Measurements from ENCODE around the gene SDHA.

Gene SDHA

DNA sequence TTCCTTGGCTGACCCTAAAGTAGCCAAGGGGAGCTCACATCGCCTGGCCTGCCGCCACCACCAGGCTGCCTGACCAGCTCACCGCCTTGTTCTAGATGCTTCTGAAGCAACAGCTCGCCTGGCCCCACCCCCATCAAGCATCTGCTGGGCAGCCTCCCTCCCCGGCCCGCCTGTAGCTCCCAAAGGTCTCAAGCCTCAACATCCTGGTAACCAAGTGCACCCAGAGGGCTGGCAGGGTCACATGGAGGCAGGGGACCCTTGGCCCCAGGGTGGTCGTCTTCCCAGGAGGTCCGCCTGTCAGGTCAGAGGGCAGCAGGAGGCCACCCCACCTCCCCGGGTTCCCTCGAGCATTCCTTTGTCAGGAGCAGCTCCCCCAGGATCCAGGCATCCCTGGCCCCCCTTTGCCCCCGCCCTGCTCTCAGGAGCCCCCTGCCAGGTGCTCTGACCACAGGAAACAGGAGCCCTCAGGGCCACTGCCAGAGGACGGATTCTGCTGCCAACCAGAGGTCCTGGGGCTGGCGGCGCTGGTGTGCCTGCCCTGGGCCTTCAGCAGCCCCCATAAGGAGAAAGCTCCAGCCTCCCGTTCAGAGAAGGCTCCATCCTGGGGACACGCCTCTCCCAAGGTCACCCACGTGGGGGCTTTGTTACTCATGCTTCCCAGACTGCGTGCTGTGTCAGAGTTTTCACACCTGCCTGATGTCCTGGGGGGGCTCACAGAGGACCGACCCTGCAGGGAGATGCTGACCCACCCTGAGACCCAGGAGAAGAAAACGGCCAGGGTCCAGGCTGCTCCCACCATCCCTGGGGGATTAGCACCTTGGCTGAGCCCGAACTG lies 30.3 kb upstream of the SDHA start:
- H3K4me3 ChIP-seq (ENCODE audit: low read length), result no peak overlapping the region
- peaks cover 32% of the 10 kb centered on the region for H3K27me3 ChIP-seq (ENCODE audit: control insufficient read depth, insufficient read depth, low read length)
- peaks cover 8% of the 10 kb centered on the region for H3K4me1 ChIP-seq (ENCODE audit: control insufficient read depth, insufficient read depth, low read length)

DNA sequence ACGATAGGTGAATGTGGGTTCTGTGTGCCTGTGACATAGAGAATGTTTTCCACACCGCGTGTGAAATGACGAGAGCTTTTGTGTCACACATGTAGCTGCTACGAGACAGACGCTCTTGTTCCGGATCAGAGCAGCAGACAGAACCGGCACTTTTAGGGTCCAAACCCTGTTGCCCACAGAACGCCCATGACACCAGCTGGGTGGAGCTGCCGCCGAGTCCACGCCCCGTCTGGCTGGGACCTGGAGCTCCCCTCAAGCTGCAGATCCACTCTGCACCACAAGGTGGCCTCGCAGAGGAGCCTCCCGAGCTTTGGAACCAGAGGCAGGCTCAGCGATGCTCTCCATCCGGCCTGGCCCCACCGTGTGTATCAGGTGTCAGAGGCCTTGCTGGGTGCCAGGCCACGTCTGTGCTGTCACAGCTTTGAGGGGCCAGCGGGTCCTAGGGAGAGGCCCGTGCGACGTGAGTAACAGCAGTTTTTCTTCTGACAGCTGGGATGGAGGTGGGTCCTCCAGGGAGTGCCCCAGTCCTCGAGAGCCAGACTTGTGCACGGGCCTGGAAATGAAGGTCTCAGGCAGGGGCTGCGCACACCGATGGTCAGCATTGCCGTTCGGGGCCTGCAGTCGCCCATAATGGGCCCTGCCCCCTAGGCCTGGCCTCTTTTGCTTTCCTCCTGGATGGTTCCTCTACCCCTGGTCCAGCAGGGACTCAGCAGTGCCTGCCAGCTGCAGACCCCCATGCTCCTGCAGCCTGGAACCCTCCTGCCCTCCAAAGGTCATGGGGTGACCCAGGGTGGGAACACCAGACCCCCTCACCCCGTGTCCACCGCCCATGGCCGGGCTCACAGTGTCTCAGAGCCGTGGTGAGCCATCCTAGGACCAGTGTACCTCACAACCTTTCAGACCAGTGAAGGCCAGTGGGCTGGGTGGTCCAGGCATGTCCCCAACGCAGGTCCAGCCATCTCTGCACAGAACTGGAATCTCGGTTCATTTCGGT lies 29.3 kb upstream of the SDHA start:
- H3K4me1 ChIP-seq (ENCODE audit: control insufficient read depth, insufficient read depth, low read length), result peaks cover 8% of the 10 kb centered on the region
- peaks cover 32% of the 10 kb centered on the region for H3K27me3 ChIP-seq (ENCODE audit: control insufficient read depth, insufficient read depth, low read length)

More for the DNA sequence above, 30.3 kb upstream of the SDHA start:
- Histone ChIP-seq H3K36me3 (ENCODE audit: control insufficient read depth, insufficient read depth, low read length) (no peaks in the 10 kb centered on the region), H3K9me3 (ENCODE audit: control insufficient read depth, low read length) (no peaks in the 10 kb centered on the region), H3K9ac (ENCODE audit: low read length) (no peak overlapping the region)

DNA sequence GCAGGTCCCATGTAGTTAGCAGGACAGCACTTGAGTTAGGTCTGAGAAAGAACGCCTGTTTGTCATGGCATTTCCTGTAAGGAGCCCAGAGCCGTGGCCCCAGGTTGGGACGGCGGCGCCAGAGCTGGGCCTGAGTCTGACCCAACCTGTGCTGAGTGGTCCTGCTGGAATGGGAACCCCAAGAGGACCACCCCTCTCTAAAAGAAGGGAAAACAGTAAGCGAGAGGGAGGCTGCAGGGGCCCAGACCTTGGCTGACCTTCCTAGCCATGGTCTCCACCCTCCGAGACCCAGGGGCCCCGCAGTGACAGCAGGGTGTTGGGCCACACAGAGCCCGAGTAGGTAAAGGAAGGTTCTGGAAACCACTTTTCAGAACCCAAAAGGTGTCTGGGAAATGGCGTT lies 28.6 kb upstream of the SDHA start:
- Histone ChIP-seq H3K9ac (ENCODE audit: low read length) (no peak overlapping the region), H3K36me3 (ENCODE audit: control insufficient read depth, insufficient read depth, low read length) (no peaks in the 10 kb centered on the region), H3K4me1 (ENCODE audit: control insufficient read depth, insufficient read depth, low read length) (peaks cover 8% of the 10 kb centered on the region), H3K9me3 (ENCODE audit: control insufficient read depth, low read length) (no peaks in the 10 kb centered on the region), H3K4me3 (ENCODE audit: low read length) (no peak overlapping the region), H3K27me3 (ENCODE audit: control insufficient read depth, insufficient read depth, low read length) (peaks cover 32% of the 10 kb centered on the region)

More for the DNA sequence above, 29.3 kb upstream of the SDHA start:
- H3K9me3 ChIP-seq (ENCODE audit: control insufficient read depth, low read length), result no peaks in the 10 kb centered on the region
- no peak overlapping the region for H3K4me3 ChIP-seq (ENCODE audit: low read length)
- no peak overlapping the region for H3K9ac ChIP-seq (ENCODE audit: low read length)
- H3K36me3 ChIP-seq (ENCODE audit: control insufficient read depth, insufficient read depth, low read length), result no peaks in the 10 kb centered on the region

DNA sequence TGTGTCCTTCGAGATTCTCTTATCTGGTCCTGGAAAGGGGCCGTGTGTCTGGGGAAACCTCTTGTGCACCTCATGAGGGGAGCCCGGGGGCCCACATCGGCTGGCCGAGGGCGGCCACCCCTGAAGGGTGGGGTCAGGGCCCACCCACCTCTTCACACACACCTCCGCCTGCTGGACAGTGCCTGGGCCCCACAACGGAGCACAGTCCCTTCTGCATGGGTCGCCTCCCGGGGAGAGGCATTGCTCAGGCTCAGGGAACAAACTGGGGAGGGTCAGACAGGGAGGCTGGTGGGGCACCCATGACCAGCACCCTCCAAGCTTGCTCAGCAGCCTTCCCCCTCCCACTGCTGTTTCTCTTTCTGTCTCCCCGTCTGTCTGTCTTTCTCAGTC lies 28.1 kb upstream of the SDHA start:
- Histone ChIP-seq H3K36me3 (ENCODE audit: control insufficient read depth, insufficient read depth, low read length) (no peaks in the 10 kb centered on the region), H3K4me3 (ENCODE audit: low read length) (no peak overlapping the region), H3K9ac (ENCODE audit: low read length) (no peak overlapping the region), H3K9me3 (ENCODE audit: control insufficient read depth, low read length) (no peaks in the 10 kb centered on the region), H3K27me3 (ENCODE audit: control insufficient read depth, insufficient read depth, low read length) (peaks cover 32% of the 10 kb centered on the region), H3K4me1 (ENCODE audit: control insufficient read depth, insufficient read depth, low read length) (peaks cover 8% of the 10 kb centered on the region)

DNA sequence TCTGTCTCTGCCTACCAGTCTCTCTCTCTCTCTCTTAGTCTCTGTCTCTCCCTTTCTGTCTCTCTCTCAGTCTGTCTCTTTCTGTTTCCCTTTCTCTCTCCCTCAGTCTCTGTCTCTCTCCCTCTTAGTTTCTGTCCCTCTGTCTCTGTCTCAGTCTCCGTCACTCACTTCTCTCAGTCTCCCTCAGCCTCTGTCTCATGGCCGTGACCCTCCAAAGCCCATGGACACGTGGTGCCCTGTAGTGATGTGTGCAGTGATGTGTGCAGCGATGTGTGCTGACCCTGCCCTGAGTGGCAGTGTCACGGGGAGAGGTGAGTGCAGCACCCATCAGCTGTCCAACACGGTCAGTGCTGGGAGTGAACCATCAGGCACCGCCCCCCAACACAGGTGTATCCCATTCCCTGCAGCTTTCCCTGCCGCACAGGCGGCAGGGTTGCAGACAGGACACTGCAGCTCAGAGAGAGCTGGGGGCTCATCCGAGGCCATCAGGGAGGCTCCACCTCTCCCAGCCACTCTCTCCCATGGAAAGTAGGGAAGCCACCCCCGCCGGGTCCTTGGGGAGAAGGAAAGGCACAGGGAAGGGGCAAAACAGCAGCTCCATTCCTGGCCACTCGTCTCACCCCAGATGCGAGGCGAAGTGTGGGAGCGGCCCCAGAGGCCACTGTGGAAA lies 27.6 kb upstream of the SDHA start:
- no peaks in the 10 kb centered on the region for H3K36me3 ChIP-seq (ENCODE audit: control insufficient read depth, insufficient read depth, low read length)
- H3K4me1 ChIP-seq (ENCODE audit: control insufficient read depth, insufficient read depth, low read length), result peaks cover 8% of the 10 kb centered on the region
- H3K9ac ChIP-seq (ENCODE audit: low read length), result no peak overlapping the region
- H3K9me3 ChIP-seq (ENCODE audit: control insufficient read depth, low read length), result no peaks in the 10 kb centered on the region
- peaks cover 32% of the 10 kb centered on the region for H3K27me3 ChIP-seq (ENCODE audit: control insufficient read depth, insufficient read depth, low read length)
- H3K4me3 ChIP-seq (ENCODE audit: low read length), result no peak overlapping the region

DNA sequence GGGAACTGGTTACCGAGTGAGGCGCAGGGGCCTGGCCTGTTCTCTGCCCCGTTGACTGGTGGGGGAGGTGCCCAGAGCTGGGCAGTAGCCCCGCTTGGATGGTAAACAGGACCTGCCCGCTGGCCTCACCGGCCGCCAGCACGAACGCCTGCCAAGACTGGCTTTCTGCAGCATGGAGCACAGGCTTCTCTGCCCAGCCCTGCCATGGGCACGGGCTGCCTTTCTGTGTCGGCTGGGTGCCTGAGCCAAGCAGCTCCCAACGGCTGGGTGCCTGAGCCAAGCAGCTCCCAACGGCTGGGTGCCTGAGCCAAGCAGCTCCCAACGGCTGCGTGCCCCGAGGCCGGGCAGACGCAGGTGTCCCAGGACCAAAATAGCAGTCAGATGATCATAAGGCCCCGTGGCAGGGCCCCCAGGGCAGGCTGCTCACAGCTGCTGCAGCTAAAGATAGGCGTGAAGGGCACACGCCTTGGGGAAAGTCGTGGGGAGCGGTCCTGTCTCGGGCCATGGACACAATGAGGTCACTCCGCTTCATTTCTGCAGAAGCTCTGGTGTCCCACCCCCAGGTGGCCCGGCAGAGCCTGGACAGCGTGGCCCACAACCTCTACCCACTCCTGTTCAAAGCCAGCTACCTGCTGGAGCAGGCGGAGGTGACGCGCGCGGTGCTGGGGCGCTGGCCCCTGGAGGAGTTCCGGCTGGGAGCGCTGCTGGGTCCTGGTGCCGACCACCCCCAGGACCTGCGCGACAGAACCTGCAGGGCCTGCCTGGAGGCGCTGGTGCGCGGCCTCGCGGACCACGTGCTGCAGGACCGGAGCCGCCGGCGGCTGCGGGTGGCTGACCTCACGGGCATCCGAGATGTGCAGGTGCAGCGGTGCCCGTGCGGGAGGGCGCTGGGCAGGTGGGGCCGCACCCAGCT lies 26.8 kb upstream of the SDHA start, which contains the start of gene LRRC14B:
Gene LRRC14B, plus strand, starts transcription at position 460 of the 913 bp plus-strand sequence. Its CDS starts 44 bp downstream, at position 504.
- Histone ChIP-seq H3K36me3 (ENCODE audit: control insufficient read depth, insufficient read depth, low read length) (no peaks in the 10 kb centered on the region), H3K9ac (ENCODE audit: low read length) (no peak within 1 kb of the TSS), H3K27me3 (ENCODE audit: control insufficient read depth, insufficient read depth, low read length) (peaks cover 32% of the 10 kb centered on the region), H3K4me1 (ENCODE audit: control insufficient read depth, insufficient read depth, low read length) (peaks cover 8% of the 10 kb centered on the region), H3K9me3 (ENCODE audit: control insufficient read depth, low read length) (no peaks in the 10 kb centered on the region), H3K4me3 (ENCODE audit: low read length) (no peak within 1 kb of the TSS)

DNA sequence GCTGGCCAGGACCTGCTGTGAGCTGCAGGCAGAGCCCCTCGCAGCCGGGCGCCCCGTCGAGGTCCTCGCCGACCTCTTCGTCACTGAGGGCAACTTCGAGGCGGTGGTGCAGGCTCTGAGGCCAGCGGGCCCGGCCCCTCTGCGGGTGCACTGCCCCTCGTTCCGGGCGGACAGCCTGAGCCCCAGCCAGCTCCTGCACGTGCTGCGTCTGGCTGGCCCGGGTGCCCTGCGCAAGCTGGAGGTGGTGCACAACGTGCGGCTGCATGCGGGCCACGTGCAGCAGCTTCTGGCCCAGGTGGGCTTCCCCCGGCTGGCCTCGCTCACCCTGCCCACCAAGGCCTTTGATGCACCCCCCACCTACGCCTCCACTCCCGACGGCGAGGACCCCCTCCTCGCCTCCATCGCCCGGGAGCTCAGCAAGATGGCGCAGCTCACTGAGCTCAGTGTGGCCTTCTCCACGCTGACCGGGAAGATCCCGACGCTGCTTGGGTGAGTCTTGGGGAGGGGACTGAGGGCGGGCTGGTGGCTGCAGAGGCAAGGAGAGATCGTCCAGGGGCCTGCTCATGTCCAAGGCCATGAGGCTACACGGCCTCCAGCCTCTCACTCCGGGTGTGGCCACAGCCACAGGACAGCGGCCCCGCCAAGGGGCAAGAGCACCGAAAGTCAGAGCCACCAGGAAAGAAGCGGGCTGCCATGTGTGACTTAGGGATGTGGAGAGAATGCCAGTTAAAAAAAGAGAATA lies 26.0 kb upstream of the SDHA start:
- H3K9ac ChIP-seq (ENCODE audit: low read length), result no peak overlapping the region

DNA sequence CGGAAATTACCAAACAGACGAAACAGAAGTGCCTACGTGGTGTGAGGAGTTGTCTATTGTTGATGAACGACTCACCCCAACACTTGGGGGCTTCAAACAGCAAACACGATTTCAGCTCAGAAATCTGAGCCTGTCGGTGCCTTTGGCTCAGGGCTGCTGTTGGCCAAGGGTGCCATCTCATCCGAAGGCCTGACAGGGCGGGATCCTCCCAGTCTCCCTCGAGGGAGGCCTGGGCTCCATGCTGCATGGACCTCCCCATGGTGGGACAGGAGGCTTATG lies 25.5 kb upstream of the SDHA start:
- Histone ChIP-seq H3K4me3 (ENCODE audit: low read length) (no peak overlapping the region), H3K9ac (ENCODE audit: low read length) (no peak overlapping the region), H3K4me1 (ENCODE audit: control insufficient read depth, insufficient read depth, low read length) (peaks cover 8% of the 10 kb centered on the region), H3K27me3 (ENCODE audit: control insufficient read depth, insufficient read depth, low read length) (peaks cover 29% of the 10 kb centered on the region), H3K36me3 (ENCODE audit: control insufficient read depth, insufficient read depth, low read length) (no peaks in the 10 kb centered on the region), H3K9me3 (ENCODE audit: control insufficient read depth, low read length) (no peaks in the 10 kb centered on the region)

More for the DNA sequence above, 26.0 kb upstream of the SDHA start:
- H3K36me3 ChIP-seq (ENCODE audit: control insufficient read depth, insufficient read depth, low read length), result no peaks in the 10 kb centered on the region
- H3K27me3 ChIP-seq (ENCODE audit: control insufficient read depth, insufficient read depth, low read length), result peaks cover 31% of the 10 kb centered on the region
- peaks cover 8% of the 10 kb centered on the region for H3K4me1 ChIP-seq (ENCODE audit: control insufficient read depth, insufficient read depth, low read length)
- no peaks in the 10 kb centered on the region for H3K9me3 ChIP-seq (ENCODE audit: control insufficient read depth, low read length)
- H3K4me3 ChIP-seq (ENCODE audit: low read length), result no peak overlapping the region

DNA sequence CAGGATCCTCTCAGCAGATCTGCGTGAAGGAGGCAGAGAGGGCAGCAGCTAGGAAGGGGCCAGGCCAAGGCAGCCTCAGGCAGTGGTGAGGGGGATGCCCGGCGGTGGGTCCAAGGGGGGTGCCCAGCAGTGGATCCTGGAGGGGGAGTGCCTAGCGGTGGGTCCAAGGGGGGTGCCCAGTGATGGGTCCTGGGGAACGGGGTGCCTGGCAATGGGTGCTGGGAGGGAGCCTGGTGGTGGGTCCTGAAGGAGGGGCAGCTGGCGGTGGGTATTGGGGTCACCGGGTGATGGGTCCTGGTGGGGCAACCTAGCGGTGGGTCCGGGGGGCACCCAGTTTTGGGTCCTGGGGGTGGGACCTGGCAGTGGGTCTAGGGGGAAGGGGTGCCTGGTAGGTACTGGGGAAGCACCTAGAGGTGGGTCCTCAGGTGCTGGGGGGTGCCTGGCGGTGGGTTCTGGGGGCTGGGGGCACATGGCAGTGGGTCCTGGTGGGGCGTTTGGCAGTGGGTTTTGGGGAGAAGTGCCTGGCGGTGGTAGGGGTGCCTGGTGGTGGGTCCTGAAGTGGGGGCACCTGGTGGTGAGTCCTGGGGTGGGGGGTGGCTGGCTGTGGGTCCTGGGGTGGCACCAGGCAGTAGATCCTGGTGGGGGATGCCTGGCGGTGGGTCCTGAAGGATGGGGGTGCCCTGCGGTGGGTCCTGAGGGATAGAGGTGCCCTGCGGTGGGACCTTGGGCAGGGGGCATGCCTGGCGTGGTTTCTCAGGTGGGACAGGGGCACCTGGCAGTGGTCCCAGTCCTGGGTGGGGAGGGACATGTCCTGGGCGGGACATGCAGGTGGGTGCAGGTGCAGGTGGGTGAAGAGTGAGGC lies 24.9 kb upstream of the SDHA start:
- Histone ChIP-seq H3K36me3 (ENCODE audit: control insufficient read depth, insufficient read depth, low read length) (no peaks in the 10 kb centered on the region), H3K9me3 (ENCODE audit: control insufficient read depth, low read length) (no peaks in the 10 kb centered on the region), H3K4me3 (ENCODE audit: low read length) (no peak overlapping the region), H3K4me1 (ENCODE audit: control insufficient read depth, insufficient read depth, low read length) (peaks cover 8% of the 10 kb centered on the region), H3K27me3 (ENCODE audit: control insufficient read depth, insufficient read depth, low read length) (peaks cover 29% of the 10 kb centered on the region), H3K9ac (ENCODE audit: low read length) (no peak overlapping the region)

DNA sequence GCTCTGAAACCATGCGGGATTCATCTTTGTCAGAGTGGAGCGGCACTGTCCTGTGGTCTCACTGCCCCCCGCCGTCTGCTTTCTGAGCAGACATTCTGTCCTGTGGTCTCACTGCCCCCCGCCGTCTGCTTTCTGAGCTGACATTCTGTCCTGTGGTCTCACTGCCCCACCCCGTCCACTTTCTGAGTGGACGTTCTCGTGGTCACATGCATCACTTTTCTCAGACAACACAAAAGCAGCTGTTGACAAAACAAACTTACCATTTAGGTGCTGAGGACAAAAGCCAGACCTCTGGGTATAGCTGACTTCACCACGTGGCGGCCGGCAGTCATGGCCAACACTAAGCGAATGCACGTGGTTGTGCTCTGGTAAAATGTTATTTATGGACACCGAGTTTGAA lies 24.0 kb upstream of the SDHA start:
- Histone ChIP-seq H3K27me3 (ENCODE audit: control insufficient read depth, insufficient read depth, low read length) (peaks cover 29% of the 10 kb centered on the region), H3K9ac (ENCODE audit: low read length) (no peak overlapping the region), H3K36me3 (ENCODE audit: control insufficient read depth, insufficient read depth, low read length) (no peaks in the 10 kb centered on the region), H3K9me3 (ENCODE audit: control insufficient read depth, low read length) (no peaks in the 10 kb centered on the region), H3K4me3 (ENCODE audit: low read length) (no peak overlapping the region), H3K4me1 (ENCODE audit: control insufficient read depth, insufficient read depth, low read length) (peaks cover 8% of the 10 kb centered on the region)

Data from mucosa of stomach (tissue), 1 donor.